CD14-positive monocyte (primary cell): ENCODE results near the gene RLBP1. TPM values are rescaled to one million over a fixed set of nuclear protein-coding genes. Genes with fewer than 3 reads are reported as not detected.

Experiments used
- DNase-seq, 3 donors: peaks; one replicate each; pipeline ENCODE4 v3.0.0-alpha.2; 2011 to 2022
- H2AFZ ChIP-seq: 2 replicates; pipeline ENCODE4 v1.6.0; 2012; ENCODE audit warnings: mild to moderate bottlenecking, low read depth, low read length, inconsistent platforms; ENCODE audit not compliant: insufficient read depth, poor library complexity, severe bottlenecking
- H3K27ac ChIP-seq, 2 donors: 1 replicate in 1 of 2; 2 replicates in 1 of 2; pipeline ENCODE4 v1.5.1; 2012 to 2013; ENCODE audit warnings: low read length in 2 of 2, control low read depth in 1 of 2, inconsistent platforms in 1 of 2, low read depth in 1 of 2, mild to moderate bottlenecking in 1 of 2
- H3K27me3 ChIP-seq, 2 donors: one replicate each; pipeline versions ENCODE4 v1.6.0 to v1.6.1; 2011 to 2013; ENCODE audit warnings: low read length in 2 of 2; ENCODE audit not compliant: control insufficient read depth in 2 of 2, insufficient read depth in 2 of 2
- H3K36me3 ChIP-seq, 2 donors: replicated peaks in 1 of 2; 1 replicate in 1 of 2; 2 replicates in 1 of 2; pipeline versions ENCODE4 v1.5.1 to v1.6.1; 2012 to 2013; ENCODE audit warnings: low read length in 2 of 2, control low read depth in 1 of 2, inconsistent platforms in 1 of 2, mild to moderate bottlenecking in 1 of 2; ENCODE audit not compliant: insufficient read depth in 2 of 2, control insufficient read depth in 1 of 2
- H3K4me1 ChIP-seq, 2 donors: 1 replicate in 1 of 2; 2 replicates in 1 of 2; pipeline versions ENCODE4 v1.5.1 to v1.6.1; 2012 to 2013; ENCODE audit warnings: low read length in 2 of 2, control low read depth in 1 of 2, inconsistent platforms in 1 of 2, mild to moderate bottlenecking in 1 of 2, moderate library complexity in 1 of 2; ENCODE audit not compliant: insufficient read depth in 2 of 2, control insufficient read depth in 1 of 2
- H3K4me2 ChIP-seq: replicated peaks from 2 replicates; pipeline ENCODE3; 2012; ENCODE audit warnings: low read length, moderate library complexity, mild to moderate bottlenecking; ENCODE audit not compliant: poor library complexity, severe bottlenecking; ENCODE audit errors: extremely low read depth
- H3K4me3 ChIP-seq, 3 experiments: fragments of 200-600 bp in 1 of 3; sonication (generic) in 1 of 3; replicated peaks in 1 of 3; 1 replicate in 2 of 3; 2 replicates in 1 of 3; pipeline ENCODE4 v1.5.1; 2011 to 2013; ENCODE audit warnings: low read length in 3 of 3, mild to moderate bottlenecking in 3 of 3, control low read depth in 2 of 3, low read depth in 2 of 3, inconsistent platforms in 1 of 3, moderate library complexity in 1 of 3
- H3K79me2 ChIP-seq: 2 replicates; pipeline ENCODE4 v1.6.0; 2012; ENCODE audit warnings: mild to moderate bottlenecking, control low read depth, inconsistent platforms, low read length, moderate library complexity; ENCODE audit not compliant: insufficient read depth
- H3K9ac ChIP-seq: 2 replicates; pipeline ENCODE4 v1.6.0; 2017; ENCODE audit warnings: low read length, mild to moderate bottlenecking; ENCODE audit not compliant: insufficient read depth, poor library complexity, severe bottlenecking
- H3K9me3 ChIP-seq, 2 donors: replicated peaks in 1 of 2; 1 replicate in 1 of 2; 2 replicates in 1 of 2; pipeline versions ENCODE4 v1.5.1 to v1.6.1; 2012 to 2013; ENCODE audit warnings: low read length in 2 of 2, control low read depth in 1 of 2; ENCODE audit not compliant: control insufficient read depth in 1 of 2, insufficient read depth in 1 of 2
- H4K20me1 ChIP-seq: 2 replicates; pipeline ENCODE4 v1.6.0; 2012; ENCODE audit warnings: mild to moderate bottlenecking, low read length, control low read depth, moderate library complexity; ENCODE audit not compliant: insufficient read depth
- H3K27ac Mint-ChIP-seq, 7 donors: one replicate each; pipeline ENCODE4 v1.8.0; 2020; ENCODE audit warnings: mild to moderate bottlenecking in 7 of 7, mixed read lengths in 7 of 7, moderate library complexity in 6 of 7, inconsistent platforms in 2 of 7
- H3K27me3 Mint-ChIP-seq, 3 donors: one replicate each; pipeline ENCODE4 v1.8.0; 2021 to 2022; ENCODE audit warnings: low read depth in 3 of 3, mild to moderate bottlenecking in 3 of 3, mixed read lengths in 3 of 3, moderate library complexity in 3 of 3, inconsistent platforms in 1 of 3
- H3K36me3 Mint-ChIP-seq, 2 donors: one replicate each; pipeline ENCODE4 v1.8.0; 2020; ENCODE audit warnings: mixed read lengths in 2 of 2, inconsistent platforms in 1 of 2, mild to moderate bottlenecking in 1 of 2
- H3K4me1 Mint-ChIP-seq: one replicate; pipeline ENCODE4 v1.8.0; 2020; ENCODE audit warnings: mild to moderate bottlenecking, mixed read lengths
- H3K4me3 Mint-ChIP-seq, 2 donors: one replicate each; pipeline ENCODE4 v1.8.0; 2020; ENCODE audit warnings: mild to moderate bottlenecking in 2 of 2, mixed read lengths in 2 of 2, moderate library complexity in 1 of 2
- H3K9me3 Mint-ChIP-seq, 7 donors: one replicate each; pipeline ENCODE4 v1.8.0; 2020 to 2022; ENCODE audit warnings: mixed read lengths in 7 of 7, mild to moderate bottlenecking in 6 of 7, moderate library complexity in 6 of 7, inconsistent platforms in 2 of 7
- CTCF ChIP-seq: fragments of 200-600 bp; IDR thresholded peaks from one replicate; pipeline ENCODE4 v1.8.0; 2022; ENCODE audit warnings: antibody characterized with exemption, mild to moderate bottlenecking
- WGBS: methylation state at CpG from one replicate; pipeline ENCODE4 v1.1.5; 2013; ENCODE audit warnings: missing lambda C conversion rate; ENCODE audit not compliant: insufficient coverage; 5-methylcytosine and 5-hydroxymethylcytosine counted together
- intact Hi-C, 2 donors: fragments of 100-400 bp; cut with micrococcal nuclease; formaldehyde crosslinking; loops; one replicate each; pipeline versions ENCODE4 v1.15.0 to v1.15.1; 2023
- polyA plus RNA-seq, 3 donors: library from polyadenylated mRNA; depleted of rRNA in 1 of 3; unstranded in 2 of 3; stranded (reverse) in 1 of 3; fragments of 300-500 nt in 2 of 3; fragments of >200 nt in 1 of 3; fragmentation: Illumina TruSeq in 2 of 3; gene quantifications; 1 replicate in 2 of 3; 2 replicates in 1 of 3; pipeline ENCODE4 v1.2.3, GENCODE V29; 2012 to 2021

The RLBP1 gene
- polyA plus RNA-seq, 3 donors: not detected

- Mint-ChIP-seq H3K9me3 (peaks cover 0 to 4% (median 0%) of the 10 kb centered on the region in 7 donors), H3K4me1 (no peaks in the 10 kb centered on the region), H3K27ac (no peak overlapping the region), H3K27me3 (peaks cover 3 to 13% (median 6%) of the 10 kb centered on the region in 3 donors), H3K36me3 (no peaks in the 10 kb centered on the region), H3K4me3 (no peak overlapping the region)
- intact Hi-C loops: no loop called here
- H3K27ac ChIP-seq: no peak overlapping the region
- H3K9me3 ChIP-seq: no peaks in the 10 kb centered on the region
- DNase-seq: no peak
- H3K79me2 ChIP-seq: no peaks in the 10 kb centered on the region
- no peaks in the 10 kb centered on the region for H3K27me3 ChIP-seq
- no peak overlapping the region for H2AFZ ChIP-seq
- H3K4me1 ChIP-seq: no peaks in the 10 kb centered on the region
- no peaks in the 10 kb centered on the region for H3K36me3 ChIP-seq
- no peak overlapping the region for H3K4me2 ChIP-seq
- H4K20me1 ChIP-seq: no peaks in the 10 kb centered on the region
- no peak for TF ChIP-seq CTCF
- no peak overlapping the region for H3K9ac ChIP-seq
- no peak overlapping the region for H3K4me3 ChIP-seq
Measured at GRCh38 chr15:89231832-89232231, 10.5 kb upstream of the RLBP1 start.

GRCh38 chr15:89230277-89230676, 8.9 kb upstream of the RLBP1 start:
- intact Hi-C loops: no loop called here

More at GRCh38 chr15:89230277-89230676, 8.9 kb upstream of the RLBP1 start:
- DNase-seq: no peak
- H3K27me3 ChIP-seq: no peaks in the 10 kb centered on the region
- no peaks in the 10 kb centered on the region for H3K9me3 ChIP-seq
- Mint-ChIP-seq H3K36me3 (no peaks in the 10 kb centered on the region), H3K27ac (no peak overlapping the region), H3K4me1 (no peaks in the 10 kb centered on the region), H3K9me3 (peaks cover 0 to 4% (median 0%) of the 10 kb centered on the region in 7 donors), H3K27me3 (peaks cover 3 to 10% (median 5%) of the 10 kb centered on the region in 3 donors), H3K4me3 (no peak overlapping the region)
- no peak for TF ChIP-seq CTCF
- no peaks in the 10 kb centered on the region for H3K4me1 ChIP-seq
- H3K4me2 ChIP-seq: no peak overlapping the region
- H4K20me1 ChIP-seq: no peaks in the 10 kb centered on the region
- H3K79me2 ChIP-seq: no peaks in the 10 kb centered on the region
- H3K36me3 ChIP-seq: no peaks in the 10 kb centered on the region
- H2AFZ ChIP-seq: no peak overlapping the region
- H3K27ac ChIP-seq: no peak overlapping the region
- no peak overlapping the region for H3K9ac ChIP-seq
- H3K4me3 ChIP-seq: no peak overlapping the region
- 67% methylated on average over 2 of the region's 5 CpGs for WGBS
